Ramos (cell line): ENCODE data around the gene RNF224.

Experiments used
- in situ Hi-C: fragments of 300-500 bp; cut with MboI; formaldehyde crosslinking; loops from one replicate; pipeline ENCODE4 v1.14.3; 2022; ENCODE audit warnings: low sequenced_read_pairs; ENCODE audit not compliant: unreplicated experiment

Gene RNF224

DNA sequence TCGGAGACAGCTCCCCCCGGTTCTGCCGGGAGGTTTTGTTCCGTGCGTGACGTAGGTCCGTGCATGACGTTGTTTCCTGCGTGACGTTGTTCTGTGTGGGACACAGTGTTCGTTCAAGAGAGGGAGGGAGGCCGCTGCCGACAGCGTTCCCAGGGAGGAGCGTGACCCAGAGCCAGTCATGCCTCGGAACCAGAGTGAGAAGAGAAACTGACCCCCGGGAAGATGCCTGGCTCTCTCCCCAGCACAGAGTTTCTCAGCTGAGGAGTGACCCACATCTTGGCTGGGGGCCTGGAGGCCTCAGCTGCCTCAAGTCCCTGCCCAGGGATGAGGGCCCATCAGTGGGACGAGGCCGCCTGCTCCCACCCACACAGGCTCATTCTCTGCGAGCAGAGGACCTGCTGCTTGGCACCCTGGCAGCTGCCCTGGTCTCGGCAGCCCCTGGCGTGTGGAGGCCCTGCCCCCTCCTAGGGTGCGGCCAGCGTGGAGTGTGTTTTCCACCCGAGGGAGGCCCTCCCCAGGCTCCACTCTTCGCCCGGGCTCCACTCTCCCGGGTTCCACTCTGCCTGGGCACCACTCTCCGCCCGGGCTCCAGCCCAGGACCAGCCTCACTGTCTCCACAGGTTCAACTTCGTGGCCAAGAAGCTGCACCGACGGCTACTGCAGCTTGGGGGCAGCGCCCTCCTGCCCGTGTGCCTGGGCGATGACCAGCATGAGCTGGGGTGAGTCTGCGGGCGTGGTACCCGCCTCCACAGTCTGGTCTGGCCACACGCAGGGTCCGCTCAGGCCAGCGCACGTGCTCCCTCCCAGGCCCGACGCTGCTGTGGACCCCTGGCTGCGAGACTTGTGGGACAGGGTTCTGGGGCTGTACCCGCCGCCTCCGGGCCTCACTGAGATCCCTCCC, 13.9 kb upstream of the RNF224 start:
- in situ Hi-C loops: no loop called here

DNA sequence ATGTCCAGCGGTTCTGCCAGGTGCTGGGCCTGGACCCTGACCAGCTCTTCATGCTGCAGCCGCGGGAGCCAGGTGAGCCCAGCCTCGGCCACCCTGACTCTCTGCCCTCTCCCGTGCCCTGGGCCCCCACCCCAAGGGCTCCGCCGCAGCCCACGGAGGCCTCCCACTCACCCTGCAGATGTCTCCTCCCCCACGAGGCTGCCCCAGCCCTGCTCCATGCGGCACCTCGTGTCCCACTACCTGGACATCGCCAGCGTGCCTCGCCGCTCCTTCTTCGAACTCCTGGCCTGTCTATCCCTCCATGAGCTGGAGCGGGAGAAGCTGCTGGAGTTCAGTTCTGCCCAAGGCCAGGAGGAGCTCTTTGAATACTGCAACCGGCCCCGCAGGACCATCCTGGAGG, 12.7 kb upstream of the RNF224 start:
- in situ Hi-C loops: no loop called here

- in situ Hi-C loops: no loop called here
Observed at GRCh38 chr9:137215196-137215986, 11.9 kb upstream of the RNF224 start.

DNA sequence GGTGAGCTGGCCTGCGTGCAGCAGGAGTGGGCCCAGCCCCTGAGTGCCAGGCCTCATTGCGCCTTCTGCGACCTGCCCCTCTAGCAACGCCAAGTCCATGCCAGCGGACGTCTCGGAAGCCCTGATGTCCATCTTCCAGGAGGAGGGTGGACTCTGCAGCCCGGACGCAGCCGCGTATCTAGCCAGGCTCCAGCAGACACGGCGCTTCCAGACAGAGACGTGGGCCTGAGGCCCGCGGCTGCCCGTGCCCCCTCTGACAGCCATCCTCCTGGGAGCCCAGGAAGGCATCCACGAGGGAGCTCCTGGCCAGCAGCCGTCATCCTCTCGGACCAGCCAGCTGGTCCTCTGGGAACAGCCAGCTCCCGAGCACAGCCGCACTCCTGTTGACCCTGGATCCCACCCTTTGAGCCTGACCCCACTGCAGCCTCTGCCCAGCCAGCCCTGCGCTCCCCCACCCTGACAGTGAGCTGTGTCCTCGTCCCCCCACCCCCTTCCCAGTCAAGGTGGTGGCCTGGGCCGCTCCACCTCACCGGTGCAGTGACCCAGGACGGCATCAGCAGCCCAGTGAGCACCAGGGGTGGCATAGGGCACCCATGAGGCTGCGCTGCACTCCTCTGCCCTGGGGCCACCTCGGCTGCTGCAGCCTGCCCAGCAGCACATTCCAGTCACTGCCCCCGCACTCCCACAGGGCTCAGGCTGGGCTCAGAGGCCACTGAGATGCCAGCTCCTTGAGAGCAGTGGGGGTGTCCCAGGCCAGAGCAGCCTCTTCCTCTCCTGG, 10.9 kb upstream of the RNF224 start:
- in situ Hi-C loops: no loop called here

DNA sequence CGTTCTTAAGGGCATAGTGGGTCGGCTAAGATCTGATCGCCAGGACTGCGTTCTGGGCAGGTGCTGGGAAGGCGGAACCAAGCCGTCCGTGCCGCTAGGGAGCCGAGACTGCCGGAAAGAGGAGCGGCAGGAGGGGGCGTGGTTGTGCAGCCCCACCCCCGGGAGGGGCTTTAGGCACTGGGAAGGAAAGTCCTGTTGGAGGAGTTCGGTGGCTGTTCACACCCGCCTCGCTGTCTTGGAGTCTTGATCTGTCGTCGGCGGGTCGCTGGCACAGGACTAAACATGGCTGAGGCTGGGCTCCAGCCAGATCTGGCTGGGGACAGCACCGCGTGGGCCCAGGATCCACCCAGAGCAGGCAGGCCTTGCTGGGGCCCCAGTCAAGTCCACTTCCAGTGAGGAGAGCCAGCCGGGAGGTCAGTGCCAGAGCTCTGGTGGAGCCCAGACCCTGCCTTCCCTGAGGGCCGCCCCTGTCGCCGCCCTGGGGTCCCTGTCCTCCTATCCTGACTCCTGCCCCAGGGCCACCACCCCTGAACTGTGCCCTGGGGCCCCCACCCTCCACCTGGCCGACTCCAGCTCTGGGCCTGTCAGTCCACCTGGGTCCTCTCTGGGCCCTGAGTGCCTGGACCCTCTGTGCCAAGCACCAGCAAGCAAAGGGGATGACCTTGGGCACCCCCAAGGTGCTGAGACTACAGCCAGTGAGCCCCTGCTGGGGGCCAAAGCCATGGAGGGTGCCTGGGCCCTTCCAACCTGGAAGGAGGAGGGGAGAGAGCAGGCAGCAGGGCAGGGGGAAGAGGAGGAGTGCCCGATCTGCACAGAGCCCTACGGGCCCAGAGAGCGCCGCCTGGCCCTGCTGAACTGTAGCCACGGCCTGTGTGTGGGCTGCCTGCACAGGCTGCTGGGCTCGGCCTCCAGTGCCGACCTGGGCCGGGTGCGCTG, 9.8 kb upstream of the RNF224 start:
- in situ Hi-C loops: no loop called here

DNA sequence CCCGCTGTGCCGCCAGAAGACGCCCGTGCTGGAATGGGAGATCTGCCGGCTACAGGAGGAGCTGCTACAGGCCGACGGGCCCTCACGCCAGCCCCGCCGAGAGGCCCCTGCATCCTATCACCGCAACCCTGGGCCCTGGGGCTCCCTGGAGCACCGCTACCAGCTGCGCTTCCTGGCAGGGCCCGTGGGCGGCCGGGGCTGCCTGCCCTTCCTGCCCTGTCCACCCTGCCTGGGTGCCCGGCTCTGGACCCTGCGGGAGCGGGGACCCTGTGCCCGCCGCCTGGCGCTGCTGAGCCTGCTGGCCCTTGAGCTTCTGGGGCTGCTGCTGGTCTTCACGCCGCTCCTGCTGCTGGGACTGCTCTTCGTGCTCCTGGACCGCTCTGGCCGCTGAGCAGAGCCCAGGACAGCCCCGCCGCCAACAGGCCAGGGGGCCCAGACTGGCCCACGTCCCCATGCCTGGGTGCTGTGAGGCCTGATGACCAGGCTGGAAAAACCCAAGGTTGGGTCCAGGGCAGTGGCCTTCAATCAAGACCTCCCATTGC, 9.0 kb upstream of the RNF224 start:
- in situ Hi-C loops: no loop called here

DNA sequence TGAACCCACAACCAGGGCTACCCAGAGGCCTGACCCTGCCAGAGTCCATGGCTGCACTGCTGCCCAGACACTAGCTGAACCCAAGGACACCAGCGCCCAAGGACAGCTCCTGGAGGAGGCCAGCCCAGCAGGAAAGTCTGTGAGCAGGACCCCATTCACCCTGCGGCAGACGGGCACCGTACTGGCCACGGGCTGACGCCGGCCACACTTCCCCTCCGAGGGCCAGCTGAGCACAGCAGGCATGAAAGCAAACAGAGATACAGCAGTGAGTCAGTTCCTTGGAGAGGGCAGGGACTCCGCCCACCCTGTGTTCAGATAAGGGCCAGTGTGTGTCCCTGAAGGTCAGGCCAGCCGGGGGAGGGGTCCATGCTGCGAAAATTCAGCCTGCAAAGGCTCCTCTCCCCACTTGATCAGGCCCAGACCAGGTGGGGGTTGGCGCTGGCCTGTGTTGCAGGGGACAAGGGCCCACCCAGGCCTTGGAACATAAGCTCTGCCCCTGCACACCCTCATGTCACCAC, 8.5 kb upstream of the RNF224 start:
- in situ Hi-C loops: no loop called here

- in situ Hi-C loops: no loop called here
Observed at GRCh38 chr9:137219757-137220316, 7.5 kb upstream of the RNF224 start.

DNA sequence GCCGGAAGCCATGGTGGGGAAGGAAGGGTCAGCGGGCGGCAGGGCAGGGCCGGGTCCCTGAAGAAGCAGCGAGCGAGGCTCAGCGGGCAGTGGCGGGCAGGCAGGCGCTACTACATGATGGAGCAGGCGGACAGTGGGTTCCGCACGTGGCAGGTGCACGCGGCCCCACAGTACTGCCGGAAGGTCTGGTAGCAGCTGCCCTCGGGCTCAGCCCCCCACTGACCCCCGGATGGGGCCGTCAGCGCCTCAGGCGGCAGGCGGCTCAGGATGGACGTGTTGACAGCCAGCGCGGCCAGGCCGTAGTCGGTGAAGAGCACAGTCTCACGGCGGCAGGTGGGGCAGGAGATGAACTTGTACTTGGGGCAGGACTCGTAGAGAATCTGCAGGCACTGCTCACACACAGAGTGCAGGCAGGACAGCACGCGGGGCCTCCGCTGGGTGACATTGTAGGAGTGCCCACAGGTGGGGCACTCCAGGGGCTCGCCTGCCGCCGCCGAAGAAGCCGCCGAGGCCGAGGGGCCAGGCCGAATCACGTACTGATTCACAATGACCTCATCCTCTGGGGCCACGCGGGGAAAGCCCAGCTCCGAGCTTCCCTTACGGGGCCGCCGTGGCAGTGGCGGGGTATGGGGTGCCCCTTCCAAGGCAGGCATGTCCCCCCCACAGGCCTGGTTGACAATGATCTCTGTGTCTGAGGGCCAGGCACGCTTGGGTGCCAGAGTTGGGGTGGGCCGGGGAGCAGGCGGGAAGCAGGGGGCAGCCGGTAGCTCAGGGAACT, 6.8 kb upstream of the RNF224 start:
- in situ Hi-C loops: no loop called here

DNA sequence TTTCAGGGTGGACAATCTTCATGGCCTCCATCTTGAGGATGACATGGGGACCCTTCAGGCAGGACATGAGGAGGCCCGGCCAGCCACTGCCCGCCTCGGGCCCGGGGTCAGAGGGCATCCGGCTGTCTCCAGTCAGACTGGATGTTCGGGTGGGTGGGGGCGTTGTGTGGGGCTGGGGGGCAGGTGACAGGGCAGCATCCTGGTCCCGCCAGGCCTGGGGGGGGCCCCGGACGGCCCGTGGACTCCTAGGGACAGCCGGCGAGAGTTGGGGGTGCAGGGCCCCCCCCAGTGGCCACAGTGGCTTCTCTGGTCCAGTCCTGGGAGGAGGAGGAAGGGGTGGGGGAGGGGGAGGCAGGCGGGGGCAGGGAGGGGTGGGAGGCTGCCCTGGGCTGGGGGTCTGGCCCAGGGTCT, 6.2 kb upstream of the RNF224 start:
- in situ Hi-C loops: no loop called here

GRCh38 chr9:137221506-137222111, 5.7 kb upstream of the RNF224 start:
- in situ Hi-C loops: no loop called here

GRCh38 chr9:137222190-137223077, 4.9 kb upstream of the RNF224 start, which contains the start of gene RNF208:
Gene RNF208 (minus strand): TSS chr9:137222240. CDS start chr9:137221212, 1,028 bp downstream.
- in situ Hi-C loops: no loop called here

DNA sequence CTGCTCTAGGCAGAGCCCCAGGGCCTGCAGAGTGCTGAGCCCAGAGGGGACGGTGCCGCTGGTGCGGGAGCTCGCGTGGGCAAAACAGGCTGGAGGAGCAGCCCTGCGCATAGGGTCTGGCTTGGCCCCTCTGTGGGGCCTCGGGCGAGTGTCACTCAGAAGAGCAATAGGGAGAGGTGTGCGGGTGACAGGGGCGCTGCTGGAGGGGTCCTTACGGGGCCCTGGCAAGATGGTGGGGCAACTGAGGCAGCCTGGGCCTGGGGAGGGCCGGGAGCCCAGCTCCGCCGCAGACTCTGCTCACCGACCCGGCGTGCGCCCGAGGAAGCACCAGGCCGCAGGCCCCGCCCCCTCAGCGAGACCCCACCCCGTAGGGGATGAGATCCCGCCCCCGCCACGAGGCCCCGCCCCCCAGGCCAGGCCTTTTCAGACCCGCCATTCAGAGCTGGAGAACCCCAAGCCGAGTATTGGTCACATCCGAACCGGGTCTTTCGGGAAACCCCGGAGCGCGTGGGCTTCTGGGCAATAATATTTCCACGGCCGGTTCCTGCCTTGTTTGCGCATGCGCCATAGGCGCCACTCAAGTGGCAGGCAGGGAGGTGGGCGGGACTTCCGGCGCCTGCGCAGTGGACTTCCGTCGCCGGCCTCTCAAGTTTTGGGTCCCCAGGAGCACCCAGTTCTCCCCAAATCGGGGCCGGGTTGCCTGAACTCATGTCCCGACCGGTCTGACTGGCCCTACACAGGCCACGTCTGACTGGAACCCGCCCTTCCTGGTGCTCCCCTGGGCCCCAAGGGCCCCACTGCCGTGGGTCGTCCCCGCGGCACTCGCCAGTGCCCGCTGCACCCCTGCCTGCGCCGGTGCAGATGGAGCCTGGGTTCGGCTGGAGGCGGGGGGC, 4.0 kb upstream of the RNF224 start:
- in situ Hi-C loops: no loop called here

- in situ Hi-C loops: loop anchor here (5.0 to 25.0 kb wide), 3 partner anchors 103 to 438 kb away; partner anchors contain the start of genes CCDC183, NPDC1 and TMEM141
Observed at GRCh38 chr9:137224830-137225694, 2.2 kb upstream of the RNF224 start, which contains the start of gene CYSRT1. Gene CYSRT1 (plus strand): TSS chr9:137225174. CDS start chr9:137225622, 448 bp downstream.
